B cell (primary cell): Measurements from ENCODE around the gene EYA3. TPM values are rescaled to one million over a fixed set of nuclear protein-coding genes. Genes with fewer than 3 reads are reported as not detected.

Experiments
- ATAC-seq: fragments of 200-7000 bp; cut with Tn5 transposase; one replicate; pipeline ENCODE4 v1.10.0; 2021; ENCODE audit warnings: low read depth, mild to moderate bottlenecking, moderate number of reproducible peaks, moderate library complexity
- CTCF ChIA-PET: fragments of 350-600 bp; sonication (Branson Sonifier 250); formaldehyde crosslinking; loops from one replicate; lab custom pipeline; 2021; ENCODE audit warnings: antibody characterized with exemption, inconsistent platforms; lab: Charles Lee
- POLR2A ChIA-PET: fragments of 350-600 bp; sonication (Branson Sonifier 250); formaldehyde crosslinking; loops from one replicate; lab custom pipeline; 2021; ENCODE audit warnings: antibody characterized with exemption; lab: Charles Lee
- DNase-seq: peaks from one replicate; pipeline ENCODE4 v3.0.0; 2013
- H2AFZ ChIP-seq: 2 replicates; pipeline ENCODE4 v1.6.1; 2012; ENCODE audit warnings: mild to moderate bottlenecking, low read depth, low read length; ENCODE audit not compliant: insufficient read depth, poor library complexity, severe bottlenecking
- H3K27ac ChIP-seq, 2 donors: 1 replicate in 1 of 2; 2 replicates in 1 of 2; pipeline ENCODE4 v1.5.1; 2012 to 2013; ENCODE audit warnings: low read length in 2 of 2, mild to moderate bottlenecking in 2 of 2, moderate library complexity in 1 of 2
- H3K27me3 ChIP-seq, 4 experiments: fragments of 200-600 bp in 1 of 4; sonication (generic) in 1 of 4; replicated peaks in 1 of 4; 1 replicate in 2 of 4; 2 replicates in 2 of 4; pipeline versions ENCODE4 v1.6.1 to v1.7.0; 2013 to 2016; ENCODE audit warnings: low read length in 3 of 4, mild to moderate bottlenecking in 2 of 4, mixed read lengths in 1 of 4, moderate library complexity in 1 of 4; ENCODE audit not compliant: insufficient read depth in 4 of 4, control insufficient read depth in 3 of 4; ENCODE audit errors: control extremely low read depth in 1 of 4
- H3K36me3 ChIP-seq, 2 experiments: replicated peaks in 1 of 2; 1 replicate in 1 of 2; 2 replicates in 1 of 2; pipeline versions ENCODE4 v1.6.1 to v1.7.1; 2013; ENCODE audit warnings: low read length in 1 of 2; ENCODE audit not compliant: insufficient read depth in 2 of 2, control insufficient read depth in 1 of 2; ENCODE audit errors: control extremely low read depth in 1 of 2, extremely low read depth in 1 of 2
- H3K4me1 ChIP-seq, 2 donors: fragments of 200-600 bp in 1 of 2; sonication (generic) in 1 of 2; 1 replicate in 1 of 2; 2 replicates in 1 of 2; pipeline versions ENCODE4 v1.5.1 to v1.6.1; 2013 to 2017; ENCODE audit warnings: low read length in 2 of 2; ENCODE audit not compliant: control insufficient read depth in 2 of 2, insufficient read depth in 2 of 2
- H3K4me2 ChIP-seq: replicated peaks from 2 replicates; pipeline ENCODE3; 2012; ENCODE audit warnings: mild to moderate bottlenecking, low read depth, low read length; ENCODE audit not compliant: poor library complexity, severe bottlenecking
- H3K4me3 ChIP-seq, 5 experiments: fragments of 200-600 bp in 1 of 5; sonication (generic) in 1 of 5; 1 replicate in 3 of 5; 2 replicates in 2 of 5; pipeline versions ENCODE4 v1.5.1 to v1.7.0; 2011 to 2016; ENCODE audit warnings: low read length in 4 of 5, mild to moderate bottlenecking in 4 of 5, low read depth in 2 of 5, control low read depth in 1 of 5, moderate library complexity in 1 of 5; ENCODE audit not compliant: insufficient read depth in 1 of 5; ENCODE audit errors: control extremely low read depth in 1 of 5, extremely low read depth in 1 of 5
- H3K79me2 ChIP-seq: fragments of 200-600 bp; sonication (generic); one replicate; pipeline ENCODE4 v1.6.0; 2016; ENCODE audit warnings: low read length; ENCODE audit not compliant: control insufficient read depth, insufficient read depth
- H3K9ac ChIP-seq: fragments of 200-600 bp; sonication (generic); 2 replicates; pipeline ENCODE4 v1.6.1; 2017; ENCODE audit warnings: mild to moderate bottlenecking, low read length, moderate library complexity
- H3K9me3 ChIP-seq, 3 donors: one replicate each; pipeline versions ENCODE4 v1.6.1 to v1.7.1; 2013; ENCODE audit warnings: low read length in 2 of 3; ENCODE audit not compliant: control insufficient read depth in 2 of 3, insufficient read depth in 1 of 3; ENCODE audit errors: control extremely low read depth in 1 of 3
- H4K20me1 ChIP-seq: 2 replicates; pipeline ENCODE4 v1.6.0; 2012; ENCODE audit warnings: mild to moderate bottlenecking, low read length; ENCODE audit not compliant: insufficient read depth, control insufficient read depth, poor library complexity, severe bottlenecking
- H3K27ac Mint-ChIP-seq: one replicate; pipeline ENCODE4 v1.8.0; 2021; ENCODE audit warnings: mixed read lengths
- H3K27me3 Mint-ChIP-seq: one replicate; pipeline ENCODE4 v1.8.0; 2021; ENCODE audit warnings: mixed read lengths
- H3K4me1 Mint-ChIP-seq: one replicate; pipeline ENCODE4 v1.8.0; 2021; ENCODE audit warnings: mixed read lengths
- H3K4me3 Mint-ChIP-seq: one replicate; pipeline ENCODE4 v1.8.0; 2021; ENCODE audit warnings: mixed read lengths
- H3K9me3 Mint-ChIP-seq: one replicate; pipeline ENCODE4 v1.8.0; 2022; ENCODE audit warnings: mixed read lengths; ENCODE audit not compliant: insufficient read depth
- EZH2 ChIP-seq: IDR thresholded peaks from 2 replicates; pipeline ENCODE4 v1.6.1; 2012; ENCODE audit warnings: borderline replicate concordance, low read depth, mild to moderate bottlenecking, moderate library complexity, low read length; ENCODE audit not compliant: insufficient read depth, poor library complexity, severe bottlenecking
- WGBS: methylation state at CpG from one replicate; pipeline ENCODE4 v1.1.5; 2013; ENCODE audit warnings: missing lambda C conversion rate; ENCODE audit not compliant: insufficient coverage; 5-methylcytosine and 5-hydroxymethylcytosine counted together
- intact Hi-C: fragments of 100-400 bp; cut with micrococcal nuclease; formaldehyde crosslinking; loops from one replicate; pipeline ENCODE4 v1.10.0; 2022
- polyA plus RNA-seq: library from polyadenylated mRNA; depleted of rRNA; stranded (reverse); fragments of >200 nt; gene quantifications from 2 replicates; pipeline ENCODE4 v1.2.3, GENCODE V29; 2012
- total RNA-seq, 2 donors: library from RNA; stranded (reverse); fragments of 120-200 nt in 1 of 2; gene quantifications; 1 replicate in 1 of 2; 2 replicates in 1 of 2; pipeline versions ENCODE4 v1.2.3 to v1.2.4, GENCODE V29; 2013 to 2022
- TF ChIP-seq, protein P1 (sequence below): fragments of 200-600 bp; IDR thresholded peaks from one replicate; pipeline ENCODE4 v1.8.0; 2022; ENCODE audit warnings: antibody characterized with exemption, mild to moderate bottlenecking

EYA3 gene
- total and polyA plus RNA-seq, 2 donors (not counting 1 experiment from before 2014, with no cell fraction given), result 14.1 to 31.3 TPM

DNA sequence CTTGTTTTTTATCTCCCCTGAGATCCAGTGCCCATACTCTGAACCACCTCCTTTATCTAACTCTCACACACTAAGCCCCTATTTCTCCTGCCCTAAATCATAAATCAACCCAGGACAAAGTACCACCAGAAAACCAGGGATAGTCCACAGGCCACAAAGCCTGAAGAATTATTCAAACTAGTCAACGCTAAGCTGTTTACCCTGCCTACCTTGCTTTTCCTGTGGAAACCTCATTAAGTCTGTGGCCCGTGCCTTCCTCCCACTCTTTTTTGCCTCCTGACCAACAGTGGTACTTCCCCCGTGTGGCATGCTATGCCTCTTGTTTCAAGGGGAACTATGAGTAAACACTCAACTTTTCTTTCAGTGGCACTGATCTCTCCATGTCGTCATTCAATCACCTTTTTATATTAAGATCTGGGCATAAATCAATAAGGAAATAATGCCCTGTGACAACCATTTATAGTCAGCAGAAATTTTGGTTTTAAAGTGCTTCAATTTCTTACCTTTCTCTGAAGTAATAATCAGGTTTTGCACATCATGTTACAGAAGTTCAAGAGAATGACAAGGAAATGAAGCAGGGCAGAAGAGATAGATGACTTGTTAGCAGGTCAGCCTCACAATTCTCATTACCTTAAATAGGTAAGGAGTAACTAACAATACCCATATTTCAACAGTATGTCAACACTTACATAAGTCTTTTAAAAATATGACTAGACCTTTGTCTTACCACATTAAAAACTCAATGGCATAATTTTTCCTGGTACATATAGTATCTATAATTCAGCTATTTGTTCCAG, 32.1 kb downstream of the EYA3 start:
- Histone ChIP-seq H3K36me3 (no peaks in the 10 kb centered on the region), H3K4me3 (no peak overlapping the region), H4K20me1 (no peaks in the 10 kb centered on the region), H3K27ac (peak overlapping the region; percentile 52 to 72), H3K79me2 (peaks cover 48% of the 10 kb centered on the region), H3K27me3 (no peaks in the 10 kb centered on the region), H3K4me2 (peak overlapping the region; percentile 32), H3K9ac (peak overlapping the region; percentile 5), H2AFZ (peak overlapping the region; percentile 31), H3K4me1 (peaks cover 12 to 16% of the 10 kb centered on the region in 2 donors), H3K9me3 (no peaks in the 10 kb centered on the region)
- H3K4me3 Mint-ChIP-seq, result peak overlapping the region; percentile 52
- TF ChIP-seq, protein P1, sequence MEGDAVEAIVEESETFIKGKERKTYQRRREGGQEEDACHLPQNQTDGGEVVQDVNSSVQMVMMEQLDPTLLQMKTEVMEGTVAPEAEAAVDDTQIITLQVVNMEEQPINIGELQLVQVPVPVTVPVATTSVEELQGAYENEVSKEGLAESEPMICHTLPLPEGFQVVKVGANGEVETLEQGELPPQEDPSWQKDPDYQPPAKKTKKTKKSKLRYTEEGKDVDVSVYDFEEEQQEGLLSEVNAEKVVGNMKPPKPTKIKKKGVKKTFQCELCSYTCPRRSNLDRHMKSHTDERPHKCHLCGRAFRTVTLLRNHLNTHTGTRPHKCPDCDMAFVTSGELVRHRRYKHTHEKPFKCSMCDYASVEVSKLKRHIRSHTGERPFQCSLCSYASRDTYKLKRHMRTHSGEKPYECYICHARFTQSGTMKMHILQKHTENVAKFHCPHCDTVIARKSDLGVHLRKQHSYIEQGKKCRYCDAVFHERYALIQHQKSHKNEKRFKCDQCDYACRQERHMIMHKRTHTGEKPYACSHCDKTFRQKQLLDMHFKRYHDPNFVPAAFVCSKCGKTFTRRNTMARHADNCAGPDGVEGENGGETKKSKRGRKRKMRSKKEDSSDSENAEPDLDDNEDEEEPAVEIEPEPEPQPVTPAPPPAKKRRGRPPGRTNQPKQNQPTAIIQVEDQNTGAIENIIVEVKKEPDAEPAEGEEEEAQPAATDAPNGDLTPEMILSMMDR, result no peak
- WGBS, result 0% methylated on average over 3 of the region's 4 CpGs
- H3K27me3 Mint-ChIP-seq, result no peaks in the 10 kb centered on the region
- ChIA-PET CTCF (interaction anchor here (0.9 kb wide), 1 partner anchor 35 kb away, joined by 3 read pairs; no protein-coding TSS in a partner anchor), POLR2A (no interaction called here)
- peaks cover 29% of the 10 kb centered on the region for H3K4me1 Mint-ChIP-seq
- intact Hi-C loops, result no loop called here
- DNase-seq, result peak; percentile 69
- H3K27ac Mint-ChIP-seq, result peak overlapping the region; percentile 80
- ATAC-seq, result peak; percentile 85
- H3K9me3 Mint-ChIP-seq, result no peaks in the 10 kb centered on the region

DNA sequence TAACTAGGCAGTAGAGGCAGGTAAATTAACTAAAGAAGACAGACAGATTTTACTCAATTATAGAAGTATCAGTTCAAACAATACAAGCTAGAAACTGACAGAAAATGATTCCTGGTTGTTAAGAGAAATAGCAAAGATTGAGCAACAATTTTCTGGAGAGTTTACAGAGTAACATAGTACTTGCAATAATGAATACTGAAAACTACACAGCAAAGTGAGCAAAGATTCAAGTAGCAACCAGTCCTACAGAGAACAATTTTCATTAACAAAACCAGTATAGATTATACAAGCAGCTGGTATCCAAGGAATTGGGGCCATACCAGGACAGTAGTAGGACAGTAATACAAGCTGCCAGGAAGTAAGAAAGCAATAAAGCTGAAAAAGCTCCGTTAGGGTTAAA, 37.6 kb downstream of the EYA3 start:
- Histone ChIP-seq H3K4me3 (no peak overlapping the region), H3K9ac (no peak overlapping the region), H3K4me1 (peaks cover under 1 to 3% of the 10 kb centered on the region in 2 donors), H2AFZ (no peak overlapping the region), H3K27me3 (no peaks in the 10 kb centered on the region), H3K4me2 (no peak overlapping the region), H3K27ac (no peak overlapping the region), H4K20me1 (no peaks in the 10 kb centered on the region), H3K9me3 (no peaks in the 10 kb centered on the region), H3K79me2 (peaks cover 37% of the 10 kb centered on the region), H3K36me3 (peaks cover 0 to 20% of the 10 kb centered on the region in 2 experiments)
- ATAC-seq (no peak), DNase-seq (no peak)
- Mint-ChIP-seq H3K9me3 (no peaks in the 10 kb centered on the region), H3K27ac (no peak overlapping the region), H3K4me3 (no peak overlapping the region), H3K27me3 (no peaks in the 10 kb centered on the region), H3K4me1 (peaks cover 3% of the 10 kb centered on the region)
- no CpG with 5 or more reads among the region's 1 CpG for WGBS
- intact Hi-C loops, result no loop called here
- CTCF ChIA-PET, result interaction anchor here (0.8 kb wide), 1 partner anchor 158 kb away, joined by 3 read pairs; no protein-coding TSS in a partner anchor
- POLR2A ChIA-PET, result no interaction called here
- TF ChIP-seq, protein P1, result no peak
- TF ChIP-seq EZH2, result no peak
